Measurements from ENCODE around the gene PPRC1.

The PPRC1 gene

GRCh38 chr10:102119417-102120141 lies 13.3 kb upstream of the PPRC1 start:
- no peak for DNase-seq

- peak; percentile 30 for DNase-seq
These were observed 12.5 kb upstream of the PPRC1 start, which contains the start of gene LDB1 for GRCh38 chr10:102120142-102120990. LDB1 (minus strand) TSS chr10:102120368; CDS start chr10:102120110, 258 bp downstream.

- DNase-seq: no peak
These were observed 11.7 kb upstream of the PPRC1 start for GRCh38 chr10:102120991-102121738.

DNA sequence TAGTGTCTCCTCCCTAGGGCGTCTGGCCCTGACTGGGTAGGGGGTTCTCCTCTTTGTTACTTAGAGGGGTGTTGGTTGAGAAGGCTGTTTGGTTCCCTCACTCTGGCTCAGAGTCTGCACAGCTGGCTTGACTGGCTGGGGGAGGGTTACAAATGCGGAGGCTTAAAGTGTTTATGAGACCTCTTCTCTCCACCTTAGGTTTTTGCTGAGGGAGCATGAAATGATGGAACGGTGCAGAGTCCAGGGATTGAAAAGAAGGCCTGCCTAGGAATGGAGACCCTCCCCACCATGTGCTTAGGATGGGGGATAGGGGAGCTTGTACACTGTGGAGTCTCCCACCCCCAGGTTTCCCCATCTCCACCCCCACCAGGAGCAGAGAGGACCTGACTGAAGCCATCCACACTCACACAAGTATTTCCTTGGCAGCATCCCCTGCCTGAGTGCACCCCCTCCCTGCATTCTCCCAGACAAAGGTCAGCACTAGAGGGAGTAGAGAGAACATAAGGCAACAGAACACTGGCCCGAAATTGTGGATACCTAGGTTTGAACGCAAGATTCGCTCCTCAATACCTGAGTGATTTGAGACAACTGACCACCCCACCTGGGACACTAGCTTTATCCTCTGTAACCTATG lies 11.0 kb upstream of the PPRC1 start:
- no peak for DNase-seq

DNA sequence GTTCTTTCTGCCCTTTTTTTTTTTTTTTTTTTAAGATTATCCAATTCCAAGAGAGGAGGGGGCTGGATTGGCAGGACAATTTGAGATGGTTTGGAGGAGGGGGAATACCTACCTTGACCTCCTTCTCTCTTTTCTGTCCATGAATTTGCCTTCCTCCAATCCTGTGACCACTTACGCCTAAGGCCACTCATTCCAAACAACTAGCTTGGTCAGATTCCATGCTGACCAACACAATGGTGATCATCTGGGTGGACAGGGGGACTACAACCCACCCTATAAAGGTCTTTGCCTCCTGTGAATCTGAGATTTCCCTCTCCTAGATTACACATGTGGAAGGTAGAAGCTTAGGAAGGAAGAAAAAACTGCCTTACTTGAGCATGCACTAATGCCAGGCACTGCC lies 10.4 kb upstream of the PPRC1 start:
- no peak for DNase-seq

GRCh38 chr10:102123223-102123622 lies 9.6 kb upstream of the PPRC1 start:
- no peak for DNase-seq

DNA sequence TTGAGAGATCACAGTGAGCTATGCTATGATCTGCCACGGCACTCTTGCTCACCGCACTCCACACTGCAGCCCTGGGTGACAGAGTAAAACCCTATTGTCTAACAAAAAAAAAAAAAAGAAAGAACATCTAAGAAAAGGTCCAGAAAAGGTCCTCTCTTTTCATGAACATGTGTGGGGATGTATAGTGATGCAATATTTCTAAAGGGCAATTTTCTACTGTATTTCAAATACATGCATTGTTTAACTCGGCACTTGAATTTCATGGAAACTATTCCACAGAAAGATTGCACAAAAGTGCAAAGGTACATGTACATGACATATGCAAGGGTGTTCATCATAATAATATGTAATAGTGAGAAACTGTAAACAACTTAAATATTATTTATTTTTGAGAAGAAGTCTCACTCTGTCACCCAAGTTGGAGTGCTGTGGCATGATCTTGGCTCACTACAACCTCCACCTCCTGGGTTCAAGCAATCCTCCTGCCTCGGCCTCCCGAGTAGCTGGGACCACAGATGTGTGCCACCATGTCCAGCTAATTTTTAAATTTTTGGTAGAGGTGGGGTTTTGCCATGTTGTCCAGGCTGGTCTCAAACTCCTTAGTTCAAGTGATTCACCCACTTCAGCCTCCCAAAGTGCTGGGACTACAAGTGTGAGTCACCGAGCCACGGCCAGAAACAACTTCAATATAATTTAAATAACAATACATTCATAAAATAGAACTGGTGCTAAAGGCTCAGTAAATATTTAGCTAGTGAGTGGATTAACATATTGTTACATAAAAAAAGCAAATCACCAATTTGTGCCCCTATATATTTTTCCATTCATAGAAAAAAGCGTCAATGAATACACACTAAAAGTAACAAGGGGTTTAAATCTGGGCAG lies 1.3 kb upstream of the PPRC1 start:
- DNase-seq: no peak

GRCh38 chr10:102132193-102132562 lies 662 bp upstream of the PPRC1 start:
- no peak for DNase-seq

- no peak for DNase-seq
These were observed 744 bp downstream of the PPRC1 start for GRCh38 chr10:102133373-102134195.

- DNase-seq: no peak
These were observed 1.6 kb downstream of the PPRC1 start for GRCh38 chr10:102134416-102134815.

DNA sequence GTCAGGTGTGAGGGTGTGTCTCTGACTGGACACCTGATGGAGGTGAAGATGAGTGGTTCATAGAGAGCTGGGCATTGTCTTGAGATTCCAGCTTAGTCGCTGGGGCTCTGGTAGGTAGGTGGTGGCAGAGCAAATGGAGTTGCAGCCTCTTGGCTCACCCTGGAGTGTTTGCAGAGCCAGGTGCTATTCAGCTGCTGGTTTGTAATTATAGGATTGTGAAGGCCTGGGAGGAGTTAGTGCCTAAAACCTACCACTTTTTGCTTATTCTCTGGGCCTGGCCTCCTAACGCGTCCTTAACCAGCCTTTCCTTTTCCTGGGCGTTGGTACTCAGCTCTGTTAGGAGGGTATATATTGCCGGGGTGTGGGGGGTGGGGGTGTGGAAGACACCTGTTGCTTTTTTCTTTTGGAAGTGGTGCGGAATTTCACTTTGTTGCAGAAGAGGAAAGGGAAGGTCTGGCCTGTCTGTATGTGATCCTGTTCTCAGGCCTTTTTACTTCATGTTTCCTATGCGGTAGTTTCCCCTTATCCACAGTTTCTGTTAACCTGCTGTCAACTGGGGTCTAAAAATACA lies 3.2 kb downstream of the PPRC1 start:
- no peak for DNase-seq

DNA sequence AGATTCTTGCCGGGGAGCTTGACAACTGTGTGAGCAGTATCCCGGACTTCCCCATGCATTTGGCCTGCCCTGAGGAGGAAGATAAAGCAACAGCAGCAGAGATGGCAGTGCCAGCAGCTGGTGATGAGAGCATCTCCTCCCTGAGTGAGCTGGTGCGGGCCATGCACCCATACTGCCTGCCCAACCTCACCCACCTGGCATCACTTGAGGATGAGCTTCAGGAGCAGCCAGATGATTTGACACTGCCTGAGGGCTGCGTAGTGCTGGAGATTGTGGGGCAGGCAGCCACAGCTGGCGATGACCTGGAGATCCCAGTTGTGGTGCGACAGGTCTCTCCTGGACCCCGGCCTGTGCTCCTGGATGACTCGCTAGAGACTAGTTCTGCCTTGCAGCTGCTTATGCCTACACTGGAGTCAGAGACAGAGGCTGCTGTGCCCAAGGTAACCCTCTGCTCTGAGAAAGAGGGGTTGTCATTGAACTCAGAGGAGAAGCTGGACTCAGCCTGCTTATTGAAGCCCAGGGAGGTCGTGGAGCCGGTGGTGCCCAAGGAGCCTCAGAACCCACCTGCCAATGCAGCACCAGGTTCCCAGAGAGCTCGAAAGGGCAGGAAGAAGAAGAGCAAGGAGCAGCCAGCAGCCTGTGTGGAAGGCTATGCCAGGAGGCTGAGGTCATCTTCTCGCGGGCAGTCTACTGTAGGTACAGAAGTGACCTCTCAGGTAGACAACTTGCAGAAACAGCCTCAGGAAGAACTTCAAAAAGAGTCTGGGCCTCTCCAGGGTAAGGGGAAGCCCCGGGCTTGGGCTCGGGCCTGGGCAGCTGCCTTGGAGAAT lies 6.7 kb downstream of the PPRC1 start:
- DNase-seq: no peak

DNA sequence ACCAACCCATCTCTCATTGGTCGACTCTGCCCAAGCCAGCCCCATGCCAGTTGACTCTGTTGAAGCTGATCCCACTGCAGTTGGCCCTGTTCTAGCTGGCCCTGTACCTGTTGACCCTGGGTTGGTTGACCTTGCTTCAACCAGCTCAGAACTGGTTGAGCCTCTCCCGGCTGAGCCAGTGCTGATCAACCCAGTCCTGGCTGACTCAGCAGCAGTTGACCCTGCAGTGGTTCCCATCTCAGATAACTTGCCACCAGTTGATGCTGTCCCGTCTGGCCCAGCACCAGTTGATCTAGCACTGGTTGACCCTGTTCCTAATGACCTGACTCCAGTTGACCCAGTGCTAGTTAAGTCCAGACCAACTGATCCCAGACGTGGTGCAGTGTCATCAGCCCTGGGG lies 7.4 kb downstream of the PPRC1 start:
- DNase-seq: no peak

- no peak for DNase-seq
These were observed 8.2 kb downstream of the PPRC1 start for GRCh38 chr10:102140913-102141540.

GRCh38 chr10:102141583-102142107 lies 8.8 kb downstream of the PPRC1 start:
- no peak for DNase-seq

GRCh38 chr10:102146971-102147428 lies 14.2 kb downstream of the PPRC1 start:
- DNase-seq: no peak

DNA sequence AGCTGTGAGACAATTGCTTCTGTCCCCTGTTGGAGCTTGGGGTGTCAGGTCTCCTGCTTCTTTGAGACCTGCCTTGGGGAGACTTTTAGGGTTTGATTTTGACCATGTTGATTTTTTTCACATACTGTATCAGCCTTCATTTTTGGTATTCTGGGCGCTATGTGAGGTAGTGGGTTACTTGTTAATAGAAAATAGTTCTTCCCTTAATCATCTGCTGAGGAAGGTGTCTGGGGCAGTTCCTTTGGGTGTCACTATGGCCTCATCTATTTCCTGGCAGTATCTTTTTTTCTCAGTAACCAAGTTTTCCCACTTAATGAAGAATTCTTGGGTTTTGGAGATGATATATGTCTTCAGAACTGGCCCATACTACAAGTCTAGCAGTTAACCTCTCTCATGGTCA lies 14.7 kb downstream of the PPRC1 start:
- DNase-seq: no peak

DNA sequence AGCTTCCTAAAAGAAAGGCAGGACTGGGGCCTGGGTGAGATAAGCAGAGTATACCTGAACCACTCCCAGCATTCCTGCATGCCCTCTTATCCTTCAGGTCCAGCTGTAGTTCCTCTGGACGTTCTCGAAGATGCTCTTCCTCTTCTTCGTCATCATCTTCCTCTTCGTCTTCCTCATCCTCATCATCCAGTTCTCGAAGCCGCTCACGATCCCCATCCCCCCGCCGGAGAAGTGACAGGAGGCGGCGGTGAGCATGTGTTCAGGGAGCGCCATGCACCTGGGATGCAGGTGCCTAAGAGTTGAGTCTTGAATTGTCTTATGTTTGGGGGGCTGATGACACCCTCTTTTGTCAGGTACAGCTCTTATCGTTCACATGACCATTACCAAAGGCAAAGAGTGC lies 15.4 kb downstream of the PPRC1 start:
- DNase-seq: no peak
